NCI-H2196 (cell line): ENCODE data around the gene FSTL5.
"Not testable (repeated sequence)": the region's sequence is repeated elsewhere in the genome, so short reads cannot be mapped to it uniquely, and the experiment has no call there.

ENCODE experiments used
- DNase-seq: peaks from one replicate; lab custom pipeline; 2025; ENCODE audit not compliant: unreplicated experiment; lab: John Stamatoyannopoulos, UW

The FSTL5 gene

DNA sequence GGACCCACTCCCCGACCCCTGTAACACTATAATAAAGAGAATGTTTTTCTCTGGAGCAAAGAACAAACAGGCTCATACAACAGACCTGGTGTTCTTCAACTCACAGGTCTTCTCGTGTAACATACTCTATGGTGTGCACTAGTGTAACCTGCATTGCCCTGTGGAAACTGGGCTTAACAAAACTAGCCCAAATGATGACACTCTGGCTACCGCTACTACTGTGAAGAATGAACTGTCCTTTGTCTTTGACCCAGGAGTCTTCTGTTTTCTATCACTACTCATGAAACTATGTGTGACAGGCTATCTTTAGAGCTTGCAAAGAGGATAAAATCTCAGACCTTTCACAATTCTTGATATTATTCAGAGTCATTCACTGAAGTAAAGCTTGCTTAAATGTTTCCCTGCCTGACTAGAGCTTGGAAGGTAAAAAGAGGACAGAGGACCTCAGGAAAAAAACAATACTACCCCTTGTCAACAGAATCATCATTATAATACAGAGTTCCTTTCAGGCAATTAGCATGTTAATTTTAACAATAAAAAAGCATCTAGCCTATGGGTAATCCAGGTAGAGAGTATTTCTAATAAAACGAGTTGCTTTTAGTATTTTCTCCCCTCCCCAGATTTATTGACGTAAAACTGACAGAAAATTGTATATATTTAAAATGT is 59.2 kb downstream of the FSTL5 start:
- DNase-seq = no peak

DNA sequence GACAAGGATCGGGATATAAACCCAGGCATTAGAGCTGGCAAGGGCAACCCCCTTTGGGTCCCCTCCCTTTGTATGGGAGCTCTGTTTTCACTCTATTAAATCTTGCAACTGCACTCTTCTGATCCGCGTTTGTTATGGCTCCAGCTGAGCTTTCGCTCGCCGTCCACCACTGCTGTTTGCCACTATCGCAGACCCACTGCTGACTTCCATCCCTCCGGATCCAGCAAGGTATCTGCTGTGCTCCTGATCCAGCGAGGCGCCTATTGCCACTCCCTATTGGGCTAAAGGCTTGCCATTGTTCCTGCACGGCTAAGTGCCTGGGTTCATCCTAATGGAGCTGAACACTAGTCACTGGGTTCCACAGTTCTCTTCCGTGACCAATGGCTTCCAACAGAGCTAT is 59.9 kb downstream of the FSTL5 start:
- DNase-seq = not testable (repeated sequence)

DNA sequence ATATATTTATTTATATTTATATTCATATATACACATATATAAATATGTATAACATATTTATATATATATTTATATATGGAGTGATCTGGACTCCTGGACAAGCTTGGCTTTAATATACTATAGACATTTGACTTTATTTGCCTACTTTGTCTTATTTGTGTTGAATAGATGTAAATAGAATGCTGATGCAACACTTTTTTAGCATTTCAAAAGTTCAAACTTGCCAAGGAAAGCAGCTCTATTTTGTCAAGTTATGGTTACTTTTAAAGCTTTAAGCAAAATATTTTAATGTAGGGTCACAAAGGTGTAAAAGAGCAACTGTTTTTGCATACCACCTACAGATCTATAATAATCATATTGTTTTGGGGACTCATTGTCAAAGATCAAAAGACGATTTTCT is 61.1 kb downstream of the FSTL5 start:
- DNase-seq = no peak

DNA sequence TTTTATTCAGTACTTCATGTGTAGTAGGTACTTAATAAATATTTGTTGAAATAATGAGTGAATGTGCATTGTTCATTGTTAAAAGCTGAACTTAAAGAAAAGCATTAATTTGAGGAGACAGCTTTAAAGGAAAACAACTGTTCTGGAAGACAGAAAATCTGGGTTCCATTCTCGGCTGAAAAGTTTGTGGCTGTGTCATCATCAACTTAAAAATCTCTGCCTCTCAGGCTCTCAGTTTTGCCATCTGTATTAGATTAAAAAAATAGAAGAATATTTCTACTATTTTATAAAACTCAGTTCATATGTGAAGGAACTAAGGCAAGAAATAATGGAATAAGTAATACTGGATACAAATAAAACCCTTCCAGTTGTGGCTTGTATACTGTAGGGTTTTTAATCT is 62.5 kb downstream of the FSTL5 start:
- DNase-seq = no peak

DNA sequence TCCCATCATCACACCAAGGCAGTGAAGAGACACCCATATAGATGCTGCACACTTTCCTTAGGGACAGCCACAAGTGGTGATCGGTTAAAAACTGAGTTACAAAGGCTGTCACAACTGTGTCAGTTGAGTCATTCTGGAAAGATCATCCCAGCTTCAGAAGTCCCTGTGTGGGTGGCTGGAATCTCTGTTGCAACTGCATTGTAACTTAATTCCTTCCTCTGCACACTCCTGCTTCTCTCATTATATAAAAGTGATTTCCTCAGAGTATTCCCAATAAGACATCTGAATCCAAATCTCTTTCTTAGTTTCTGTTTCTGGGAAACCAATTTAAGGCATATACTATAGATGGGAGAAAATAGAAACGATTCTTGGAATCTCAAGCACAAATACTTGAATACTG is 88.1 kb downstream of the FSTL5 start:
- DNase-seq = no peak

DNA sequence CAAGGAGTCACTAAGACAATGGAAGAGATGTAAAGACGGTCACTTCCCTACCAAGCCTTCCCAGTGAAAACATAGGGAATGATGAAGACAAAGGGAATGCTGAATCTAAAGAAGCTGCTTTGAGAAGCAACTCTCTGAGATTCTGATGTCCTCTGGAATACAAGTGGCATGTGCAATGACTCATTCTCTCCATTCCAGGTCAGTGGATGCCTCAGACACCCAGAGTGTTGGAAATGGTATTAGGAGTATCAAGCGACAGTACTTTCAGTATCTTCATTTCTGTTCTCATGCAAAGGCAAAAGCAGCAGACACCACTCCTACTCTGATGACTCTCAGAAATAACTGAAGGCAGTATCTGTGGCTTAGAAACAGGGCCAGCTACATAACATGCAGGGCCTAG is 102.6 kb downstream of the FSTL5 start:
- no peak for DNase-seq

DNA sequence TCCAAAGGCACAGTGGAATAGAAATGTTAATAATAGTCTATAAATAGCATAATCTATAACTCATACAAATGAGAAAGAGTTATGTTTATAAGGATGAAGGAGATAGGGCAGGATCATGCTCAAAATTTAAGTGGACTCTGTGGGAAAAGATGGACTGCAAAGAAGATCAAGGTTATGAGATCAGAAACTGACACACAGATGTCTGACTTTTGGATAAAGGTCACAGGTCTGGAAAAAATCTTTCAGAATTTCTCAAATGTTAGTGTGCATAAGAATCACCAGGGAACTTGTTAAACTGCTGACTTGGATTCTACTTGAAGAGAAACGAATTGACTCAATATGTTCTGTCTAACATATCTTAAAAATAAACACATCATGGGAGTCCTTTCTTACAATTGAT is 104.1 kb downstream of the FSTL5 start:
- DNase-seq = no peak

DNA sequence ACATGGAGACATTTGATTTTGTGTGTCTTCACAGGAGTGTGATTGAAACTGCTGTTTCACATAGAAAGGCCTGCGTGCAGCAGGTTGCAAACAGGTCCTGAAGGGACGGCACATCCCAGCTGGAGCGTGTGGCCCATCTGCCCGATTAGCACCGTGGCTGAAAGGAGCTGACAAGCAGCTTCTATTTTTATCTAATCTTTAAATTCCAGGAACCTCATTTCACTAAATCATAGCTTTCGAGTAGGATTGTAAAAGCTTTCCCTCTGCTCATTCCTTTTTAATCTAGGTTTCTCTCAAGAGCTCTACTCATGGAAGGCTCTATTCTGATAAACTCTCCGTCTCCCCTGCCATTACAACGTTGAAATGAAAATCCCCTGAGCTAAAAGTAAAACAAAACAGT is 106.8 kb downstream of the FSTL5 start:
- no peak for DNase-seq

DNA sequence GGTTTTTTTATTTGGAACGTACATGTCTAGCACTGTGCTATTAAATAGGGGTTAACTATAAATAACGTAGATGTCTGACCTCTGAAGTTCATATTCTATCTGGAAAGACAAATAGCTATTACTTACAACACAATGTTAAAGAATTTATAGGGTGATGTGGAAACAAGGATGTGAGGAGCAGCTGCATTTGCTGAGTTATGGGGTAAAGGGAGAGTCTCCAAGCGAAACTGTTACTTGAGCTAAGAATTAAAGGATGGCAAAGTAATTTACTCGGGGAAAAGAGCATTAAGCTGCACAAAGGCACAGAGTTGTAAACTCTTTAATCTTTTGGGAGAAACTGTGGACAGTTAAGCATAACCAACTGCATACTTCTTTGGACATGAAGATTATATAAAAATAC is 117.7 kb downstream of the FSTL5 start:
- no peak for DNase-seq

DNA sequence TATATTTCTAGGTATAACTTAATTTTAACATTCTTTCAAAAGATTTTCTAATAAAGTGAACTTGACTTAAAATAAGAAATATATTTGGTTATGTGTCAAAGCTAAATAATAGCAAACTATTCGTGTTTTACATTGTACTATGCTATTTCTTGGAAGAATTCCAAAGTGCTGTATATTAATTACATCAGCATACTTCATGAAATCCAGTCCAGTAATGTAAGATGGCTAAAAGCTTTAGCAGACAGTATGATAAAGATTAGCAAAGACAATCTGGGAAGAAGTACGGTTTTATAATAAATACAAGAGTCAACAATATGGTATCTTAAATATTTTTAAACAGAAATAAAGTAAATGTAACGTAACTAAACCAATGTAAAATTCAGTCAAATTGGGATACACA is 125.7 kb downstream of the FSTL5 start:
- no peak for DNase-seq

DNA sequence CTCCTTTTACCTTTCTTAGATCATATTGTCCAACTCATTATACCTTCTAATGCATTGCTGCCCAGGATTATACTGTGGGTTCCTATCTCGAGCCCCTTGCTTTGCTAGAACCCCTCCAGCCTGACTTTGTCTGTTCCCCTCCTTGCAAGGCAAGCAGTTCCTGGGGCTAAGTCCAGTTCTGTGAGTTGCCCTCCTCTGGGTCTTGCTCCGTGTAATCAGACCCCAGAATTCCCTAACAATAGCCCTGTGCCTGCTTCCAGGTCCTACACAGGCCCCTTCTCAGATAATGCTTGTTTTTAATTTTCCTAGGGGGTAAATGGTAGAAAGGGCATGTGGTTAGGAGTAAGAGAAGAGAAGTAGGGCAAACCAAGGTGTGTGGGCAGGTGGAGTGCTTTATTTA is 145.9 kb downstream of the FSTL5 start:
- DNase-seq = no peak

DNA sequence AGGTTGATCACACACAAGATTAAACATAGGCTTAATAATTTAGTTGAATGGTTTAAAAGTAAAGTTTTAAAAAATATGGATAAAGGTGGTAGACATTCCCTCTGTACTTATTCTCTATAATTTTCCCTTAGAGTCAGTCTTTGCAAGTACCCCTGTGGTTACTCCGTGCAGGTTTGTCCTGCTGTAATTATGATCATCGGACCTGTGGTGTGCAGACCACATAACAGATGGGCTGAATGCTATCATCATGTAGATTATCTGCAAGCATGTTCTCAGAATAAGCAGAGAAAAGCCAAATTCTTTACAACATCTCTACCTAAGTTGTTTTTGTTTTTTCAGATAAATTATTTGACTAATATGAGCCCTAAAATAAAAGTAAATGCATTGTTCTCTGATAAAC is 146.8 kb downstream of the FSTL5 start:
- no peak for DNase-seq

DNA sequence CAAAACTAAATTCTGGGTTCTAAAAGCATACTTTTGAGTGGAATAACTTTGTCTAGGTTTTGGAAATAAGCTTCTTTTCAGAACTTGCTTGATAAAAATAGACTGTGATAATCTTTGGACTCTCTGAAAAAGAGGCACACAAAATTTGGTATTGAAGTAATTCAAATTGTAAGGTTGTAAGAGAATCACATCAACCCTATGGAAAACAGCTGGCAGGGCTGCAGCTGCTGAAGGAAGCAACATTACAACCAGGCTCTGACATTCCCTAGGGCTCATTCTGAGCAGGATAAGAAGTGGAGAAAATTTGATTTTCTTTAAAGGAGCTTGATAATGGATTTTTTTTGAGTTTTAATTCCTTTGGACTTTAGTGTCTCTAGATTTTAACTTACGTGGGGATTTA is 147.6 kb downstream of the FSTL5 start:
- DNase-seq = no peak

DNA sequence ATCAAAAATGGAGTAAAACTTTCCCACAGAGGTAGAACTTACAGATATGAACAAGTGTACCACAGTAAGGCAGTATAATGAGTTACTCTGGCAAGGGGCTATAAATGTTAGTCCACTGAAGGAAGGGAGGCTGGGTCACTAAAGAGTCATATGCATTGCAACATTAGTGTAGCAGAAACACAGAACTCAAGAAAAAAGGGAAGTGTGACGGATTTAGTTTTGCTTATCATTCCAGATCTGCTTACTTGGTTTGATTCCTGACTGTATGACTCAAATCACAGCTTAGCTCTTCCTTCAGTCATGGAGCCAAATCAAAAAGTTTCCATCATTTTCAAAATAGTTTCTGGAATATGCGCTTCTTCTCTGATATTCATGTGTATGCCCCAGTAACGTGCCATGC is 148.7 kb downstream of the FSTL5 start:
- DNase-seq = no peak

DNA sequence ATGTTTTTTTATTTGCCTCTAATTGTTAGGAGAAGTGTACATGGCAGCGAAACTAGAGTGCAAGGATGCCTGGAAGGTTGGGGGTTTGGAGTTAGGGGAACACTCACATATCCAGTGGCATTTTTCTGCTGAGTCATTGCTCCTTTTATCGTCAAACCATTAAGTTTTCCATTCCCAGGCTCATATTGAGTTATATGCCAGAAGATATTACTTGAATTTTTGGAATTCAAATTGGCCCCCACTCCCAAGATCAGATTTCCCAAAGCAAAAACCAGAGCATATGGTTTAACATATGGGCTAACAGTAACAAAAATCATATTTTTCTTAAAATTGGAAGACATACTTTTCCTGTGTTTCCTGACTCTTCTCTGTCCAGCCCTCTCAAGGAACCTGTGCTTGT is 152.7 kb downstream of the FSTL5 start:
- DNase-seq = no peak

DNA sequence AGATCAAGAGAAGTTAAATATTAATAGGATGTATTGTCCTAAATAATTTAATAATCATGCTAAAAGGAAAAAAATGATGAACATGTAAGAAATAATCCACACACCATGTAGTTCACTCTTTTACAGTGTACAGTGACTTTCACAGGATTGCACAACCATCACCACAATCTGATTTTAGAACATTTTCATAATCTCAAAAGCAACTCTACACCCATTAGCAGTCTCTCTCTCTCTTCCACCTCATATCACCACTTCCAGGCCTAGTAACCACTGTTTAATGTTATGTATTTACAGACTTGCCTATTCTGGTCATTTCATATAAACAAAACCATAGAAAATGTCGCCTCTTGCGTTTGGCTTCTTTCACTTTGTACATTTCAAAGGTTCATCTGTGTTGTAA is 153.4 kb downstream of the FSTL5 start:
- no peak for DNase-seq

DNA sequence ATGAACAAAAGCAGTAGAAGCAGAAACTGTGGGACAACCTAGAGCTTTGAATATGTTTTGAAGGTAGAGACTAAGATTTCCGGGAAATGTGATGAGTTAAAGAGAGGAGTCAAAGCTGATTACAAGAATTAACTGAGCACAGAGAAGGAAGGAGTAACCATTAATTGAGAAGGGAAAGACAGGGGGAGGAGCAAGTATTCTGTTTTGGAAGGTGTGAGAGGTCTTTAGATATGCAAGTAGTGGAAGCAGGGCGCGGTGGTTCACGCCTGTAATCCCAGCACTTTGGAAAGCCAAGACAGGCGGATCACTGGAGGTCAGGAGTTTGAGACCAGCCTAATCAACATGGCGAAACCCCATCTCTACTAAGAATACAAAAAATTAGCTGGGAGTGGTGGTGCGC is 171.5 kb downstream of the FSTL5 start:
- DNase-seq = no peak

DNA sequence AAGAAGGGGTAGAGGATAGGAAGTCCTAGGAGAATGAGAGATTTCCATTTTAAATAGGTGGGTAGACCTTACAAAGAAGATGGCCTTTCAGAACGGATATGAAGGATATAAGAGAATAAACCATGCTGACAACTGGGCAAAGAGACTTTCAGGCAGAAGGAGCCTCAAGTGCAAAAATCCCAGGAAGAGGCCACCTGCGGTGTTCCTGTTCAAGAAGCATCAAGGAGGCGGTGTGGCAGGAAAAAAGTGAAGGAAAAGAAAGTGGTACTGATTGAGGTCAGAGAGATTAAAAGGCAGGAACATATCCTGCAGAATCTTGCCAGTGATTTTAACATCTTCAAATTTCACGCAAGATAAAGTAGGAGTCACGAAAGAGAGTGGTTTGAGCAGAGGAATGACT is 172.0 kb downstream of the FSTL5 start:
- DNase-seq = no peak

DNA sequence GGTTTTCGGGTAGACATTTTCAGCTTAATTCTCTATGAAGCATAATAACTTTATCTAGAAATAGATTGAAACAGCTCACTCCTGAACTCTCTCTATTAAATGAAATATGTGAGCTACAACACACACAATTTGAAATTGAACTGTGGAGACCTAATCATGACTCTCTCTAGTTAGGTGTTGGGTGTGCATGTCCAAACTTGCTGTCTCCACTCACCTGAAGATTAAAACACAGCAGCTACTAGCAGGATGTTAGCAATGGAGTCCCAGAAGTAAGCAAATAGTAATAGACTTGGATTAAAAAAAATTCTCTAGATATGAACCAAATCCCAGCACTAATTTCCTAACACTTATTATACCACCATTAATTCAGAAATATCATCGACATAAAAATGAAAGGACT is 173.1 kb downstream of the FSTL5 start:
- DNase-seq = no peak

DNA sequence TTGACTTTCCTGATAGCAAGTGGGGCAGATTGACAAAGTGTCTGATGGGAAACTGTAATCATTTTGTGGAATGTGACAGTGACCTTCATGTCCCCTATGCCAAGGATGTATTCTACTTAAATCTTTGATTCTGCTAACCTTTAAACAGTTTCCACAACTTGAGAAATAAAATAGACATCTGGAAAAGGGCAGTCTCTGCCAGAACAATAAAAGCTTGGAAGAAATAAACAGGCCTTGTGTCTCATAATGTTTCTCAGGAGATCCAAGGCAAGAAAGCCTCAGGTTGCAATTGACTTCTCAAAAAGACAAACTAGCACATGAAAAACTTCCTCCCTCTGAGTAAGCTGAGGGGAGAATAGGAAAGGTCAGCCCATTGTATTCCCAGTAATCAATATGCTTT is 174.9 kb downstream of the FSTL5 start:
- no peak for DNase-seq

DNA sequence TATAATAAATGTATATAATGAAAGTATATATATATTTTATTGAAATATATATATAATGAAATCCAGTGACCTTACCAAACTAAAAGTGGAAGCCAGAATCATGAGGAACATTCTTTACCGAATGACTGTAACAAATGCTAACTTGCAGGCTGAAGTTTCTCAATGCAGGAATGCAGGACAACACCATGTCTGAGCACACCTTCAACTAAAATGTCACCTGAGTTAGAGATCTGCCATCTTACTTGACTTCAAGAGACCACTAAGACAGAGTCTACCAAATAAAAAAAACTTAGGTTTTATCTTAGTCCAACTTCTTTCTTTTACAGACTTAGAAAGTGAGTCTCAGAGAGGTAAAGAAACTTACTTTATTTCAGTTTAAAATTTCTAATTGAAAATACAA is 176.2 kb downstream of the FSTL5 start:
- no peak for DNase-seq

DNA sequence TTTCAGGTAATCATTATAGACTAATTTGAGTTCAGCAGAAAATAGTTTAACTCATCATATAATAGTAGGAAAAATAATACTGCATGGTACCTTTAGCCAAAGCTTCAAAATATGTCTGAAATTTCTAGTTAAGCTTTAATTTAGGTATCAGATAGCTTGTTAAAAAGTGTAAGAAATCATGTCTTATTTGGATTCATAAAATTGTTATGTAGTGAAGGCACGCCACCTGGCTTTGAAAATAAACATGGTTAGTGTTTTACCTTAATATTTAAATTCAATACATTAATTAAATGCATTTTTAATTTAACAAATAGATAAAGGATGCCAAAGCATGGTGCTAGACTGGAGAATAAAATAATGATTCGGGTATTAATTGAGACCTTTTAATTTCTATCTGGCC is 211.4 kb downstream of the FSTL5 start:
- DNase-seq = no peak

DNA sequence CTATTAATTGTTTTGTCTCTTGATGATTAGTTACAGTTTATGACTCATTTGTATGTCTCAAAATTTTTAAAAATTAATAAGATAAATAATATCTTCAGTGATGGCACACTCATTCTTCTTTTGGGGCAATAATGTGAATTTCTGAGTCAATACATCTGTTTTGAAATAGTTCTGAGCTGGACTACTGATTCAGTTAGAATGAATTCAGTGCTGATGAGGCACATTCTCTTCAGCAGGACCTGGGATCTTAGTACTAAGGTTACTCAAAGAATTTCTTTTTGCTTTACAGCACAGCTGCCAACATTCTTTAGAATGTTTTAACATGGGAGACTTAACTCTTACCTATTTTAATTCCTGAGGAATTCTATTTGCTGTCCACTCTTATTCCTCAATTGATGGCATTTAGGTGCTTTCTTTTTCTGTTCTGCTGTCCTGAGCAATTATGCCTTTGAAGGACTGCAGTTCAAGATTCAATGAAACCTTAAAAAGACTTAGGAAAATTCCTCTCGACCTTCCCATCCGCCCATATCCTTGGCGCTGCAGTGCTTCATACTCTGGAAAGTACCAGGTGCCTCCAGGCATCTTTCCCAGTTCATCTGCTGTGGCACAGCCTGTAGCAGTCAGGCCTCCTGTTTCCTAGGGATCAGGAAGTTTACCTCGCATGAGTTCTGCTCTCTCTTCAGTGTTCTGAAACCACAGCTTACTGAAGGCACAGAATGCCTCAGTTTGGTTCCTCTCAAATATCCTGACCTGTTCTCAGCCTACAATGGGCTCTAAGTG is 213.7 kb downstream of the FSTL5 start:
- DNase-seq = no peak
